OCI-LY1 (cell line): ENCODE data around the gene GRB7.
A peak's percentile ranks its signal among the peaks of the same experiment; 100 is the strongest.

Source experiments
- H2AFZ ChIP-seq: fragments of 200-600 bp; sonication (generic), shearing (Covaris generic); 2 replicates; pipeline ENCODE4 v1.6.0; 2014; ENCODE audit warnings: antibody characterized with exemption, mild to moderate bottlenecking, low read length
- H3F3A ChIP-seq: fragments of 200-600 bp; sonication (generic), shearing (Covaris generic); 2 replicates; pipeline ENCODE4 v1.6.0; 2014; ENCODE audit warnings: mild to moderate bottlenecking, antibody characterized with exemption, low read length, moderate library complexity; ENCODE audit not compliant: insufficient read depth
- H3K27ac ChIP-seq: fragments of 200-600 bp; sonication (generic); 2 replicates; pipeline ENCODE4 v1.5.1; 2014; ENCODE audit warnings: low read length, mixed run types, mild to moderate bottlenecking, low read depth; ENCODE audit not compliant: poor library complexity, severe bottlenecking
- H3K27me3 ChIP-seq: fragments of 200-600 bp; sonication (generic); 2 replicates; pipeline ENCODE4 v1.6.0; 2014; ENCODE audit warnings: antibody characterized with exemption, mild to moderate bottlenecking, low read length, moderate library complexity; ENCODE audit not compliant: insufficient read depth
- H3K36me3 ChIP-seq: fragments of 200-600 bp; sonication (generic); 2 replicates; pipeline ENCODE4 v1.6.1; 2014; ENCODE audit warnings: mild to moderate bottlenecking, antibody characterized with exemption, low read length, moderate library complexity, mixed read lengths; ENCODE audit not compliant: insufficient read depth
- H3K4me1 ChIP-seq: fragments of 200-600 bp; sonication (generic); 2 replicates; pipeline ENCODE4 v1.5.1; 2014; ENCODE audit warnings: mild to moderate bottlenecking, low read length, moderate library complexity; ENCODE audit not compliant: insufficient read depth, severe bottlenecking
- H3K4me2 ChIP-seq: fragments of 200-600 bp; sonication (generic), shearing (Covaris generic); 2 replicates; pipeline ENCODE4 v1.6.1; 2014; ENCODE audit warnings: low read length
- H3K4me3 ChIP-seq: fragments of 200-600 bp; sonication (generic); 2 replicates; pipeline ENCODE4 v1.5.1; 2014; ENCODE audit warnings: low read length, low read depth, mild to moderate bottlenecking, mixed read lengths; ENCODE audit not compliant: poor library complexity, severe bottlenecking
- H3K79me2 ChIP-seq: fragments of 200-600 bp; shearing (Covaris generic); 2 replicates; pipeline ENCODE4 v1.6.1; 2016; ENCODE audit warnings: mixed run types, low read length, mixed read lengths; ENCODE audit not compliant: insufficient read depth
- H3K9ac ChIP-seq: fragments of 200-600 bp; sonication (generic), shearing (Covaris generic); 2 replicates; pipeline ENCODE4 v1.6.1; 2014; ENCODE audit warnings: mild to moderate bottlenecking, low read length, mixed read lengths
- H3K9me2 ChIP-seq: fragments of 200-600 bp; sonication (generic), shearing (Covaris generic); 2 replicates; pipeline ENCODE4 v1.6.1; 2014; ENCODE audit warnings: low read depth, mild to moderate bottlenecking, low read length, mixed read lengths
- H3K9me3 ChIP-seq: fragments of 200-600 bp; shearing (Covaris generic); 2 replicates; pipeline ENCODE4 v1.6.1; 2014; ENCODE audit warnings: low read length, mixed read lengths
- H4K20me1 ChIP-seq: fragments of 200-600 bp; sonication (generic), shearing (Covaris generic); 2 replicates; pipeline ENCODE4 v1.6.0; 2016; ENCODE audit warnings: mild to moderate bottlenecking, low read length; ENCODE audit not compliant: insufficient read depth
- CTCF ChIP-seq: fragments of 200-600 bp; sonication (generic), shearing (Covaris generic); IDR thresholded peaks from 2 replicates; pipeline ENCODE4 v1.5.1; 2017; ENCODE audit warnings: mild to moderate bottlenecking, antibody characterized with exemption, low read length, moderate library complexity, mixed read lengths
- EZH2 ChIP-seq: fragments of 200-600 bp; sonication (generic), shearing (Covaris generic); IDR thresholded peaks from 2 replicates; pipeline ENCODE4 v1.8.0; 2017; ENCODE audit warnings: borderline replicate concordance, mixed run types, mild to moderate bottlenecking, antibody characterized with exemption, low read length, moderate library complexity, mixed read lengths

GRB7 gene

GRCh38 chr17:39754958-39755553 lies 17.3 kb downstream of the GRB7 start:
- Histone ChIP-seq H3K4me2 (peak overlapping the region; percentile 65), H3K4me3 (peak overlapping the region; percentile 59), H3K36me3 (peaks cover 5% of the 10 kb centered on the region), H3K79me2 (no peaks in the 10 kb centered on the region), H3K9me2 (no peaks in the 10 kb centered on the region), H3K9ac (peak overlapping the region; percentile 84), H3F3A (peaks cover 29% of the 10 kb centered on the region), H3K4me1 (peaks cover 72% of the 10 kb centered on the region), H3K27me3 (no peaks in the 10 kb centered on the region), H4K20me1 (no peaks in the 10 kb centered on the region), H2AFZ (no peak overlapping the region), H3K9me3 (no peaks in the 10 kb centered on the region), H3K27ac (peak overlapping the region; percentile 99)
- no peak for TF ChIP-seq EZH2
- TF ChIP-seq CTCF: no peak

GRCh38 chr17:39755554-39756379 lies 18.0 kb downstream of the GRB7 start:
- TF ChIP-seq CTCF (no peak), EZH2 (no peak)
- H3K4me2 ChIP-seq: peak overlapping the region; percentile 65
- H3K27ac ChIP-seq: peak overlapping the region; percentile 99
- peaks cover 32% of the 10 kb centered on the region for H3F3A ChIP-seq
- H4K20me1 ChIP-seq: no peaks in the 10 kb centered on the region
- H3K4me1 ChIP-seq: peaks cover 77% of the 10 kb centered on the region
- no peaks in the 10 kb centered on the region for H3K79me2 ChIP-seq
- H2AFZ ChIP-seq: no peak overlapping the region
- peaks cover 9% of the 10 kb centered on the region for H3K36me3 ChIP-seq
- no peaks in the 10 kb centered on the region for H3K27me3 ChIP-seq
- H3K4me3 ChIP-seq: peak overlapping the region; percentile 59
- peak overlapping the region; percentile 84 for H3K9ac ChIP-seq
- H3K9me3 ChIP-seq: no peaks in the 10 kb centered on the region
- no peaks in the 10 kb centered on the region for H3K9me2 ChIP-seq

GRCh38 chr17:39756380-39757079 lies 18.8 kb downstream of the GRB7 start:
- Histone ChIP-seq H3K9me2 (no peaks in the 10 kb centered on the region), H3K27ac (peak overlapping the region; percentile 99), H2AFZ (no peak overlapping the region), H3K9me3 (no peaks in the 10 kb centered on the region), H4K20me1 (no peaks in the 10 kb centered on the region), H3K27me3 (no peaks in the 10 kb centered on the region), H3K9ac (peak overlapping the region; percentile 84), H3F3A (peaks cover 33% of the 10 kb centered on the region), H3K4me3 (peak overlapping the region; percentile 38), H3K79me2 (no peaks in the 10 kb centered on the region), H3K4me1 (peaks cover 83% of the 10 kb centered on the region), H3K36me3 (peaks cover 15% of the 10 kb centered on the region), H3K4me2 (peak overlapping the region; percentile 65)
- TF ChIP-seq EZH2 (no peak), CTCF (no peak)
